Endothelial cell (in vitro differentiated cells): ENCODE results near the gene UBC. TPM values are rescaled to one million over a fixed set of nuclear protein-coding genes. Genes with fewer than 3 reads are reported as not detected.
A peak's percentile ranks its signal among the peaks of the same experiment; 100 is the strongest.

Source experiments
- DNase-seq: peaks from one replicate; pipeline ENCODE4 v3.0.0; 2021; ENCODE audit warnings: low spot score
- H3K27ac Mint-ChIP-seq: one replicate; pipeline ENCODE4 v1.8.0; 2021; ENCODE audit warnings: mixed read lengths, inconsistent platforms; ENCODE audit not compliant: unreplicated experiment
- H3K27me3 Mint-ChIP-seq: one replicate; pipeline ENCODE4 v1.8.0; 2021; ENCODE audit warnings: mild to moderate bottlenecking, moderate library complexity, mixed read lengths, inconsistent platforms; ENCODE audit not compliant: unreplicated experiment
- H3K36me3 Mint-ChIP-seq: one replicate; pipeline ENCODE4 v1.8.0; 2021; ENCODE audit warnings: mild to moderate bottlenecking, low read depth, mixed read lengths, inconsistent platforms; ENCODE audit not compliant: unreplicated experiment
- H3K4me1 Mint-ChIP-seq: one replicate; pipeline ENCODE4 v1.8.0; 2021; ENCODE audit warnings: mild to moderate bottlenecking, mixed read lengths, inconsistent platforms; ENCODE audit not compliant: unreplicated experiment
- H3K4me3 Mint-ChIP-seq: one replicate; pipeline ENCODE4 v1.8.0; 2021; ENCODE audit warnings: mild to moderate bottlenecking, mixed read lengths, inconsistent platforms; ENCODE audit not compliant: unreplicated experiment
- H3K9me3 Mint-ChIP-seq: one replicate; pipeline ENCODE4 v1.8.0; 2021; ENCODE audit warnings: mixed read lengths, inconsistent platforms; ENCODE audit not compliant: unreplicated experiment
- CTCF ChIP-seq: fragments of 200-600 bp; sonication (generic); IDR thresholded peaks from one replicate; pipeline ENCODE4 v1.5.0; 2021; ENCODE audit warnings: antibody characterized with exemption; ENCODE audit not compliant: unreplicated experiment
- long read RNA-seq: library from polyadenylated mRNA; unstranded; transcript quantifications from one replicate; pipeline ENCODE4 v2.0.0, GENCODE V29; 2020; ENCODE audit not compliant: unreplicated experiment
- total RNA-seq: library from RNA; stranded (reverse); fragmentation: NEBNext Ultra II Directional; extraction: Animal tissue kit (Norgen Biotek cat#: 25700); gene quantifications from one replicate; pipeline ENCODE4 v1.2.1, GENCODE V29; 2021; ENCODE audit not compliant: unreplicated experiment

The UBC gene
- 765 TPM for total RNA-seq
- long read RNA-seq, transcript UBC-205 (1 exons, 3,745 nt), result minor isoform, 135 of 681 reads
- long read RNA-seq, transcript UBC-201 (2 exons, 2,688 nt), result major isoform, 536 of 681 reads
- long read RNA-seq, partial matches to known transcripts, result 1 of 681 reads
- long read RNA-seq, other reads (novel, unspliced or antisense), result 7 of 681 reads

GRCh38 chr12:124914392-124915238 lies at the start of gene UBC:
TSS of gene UBC (minus strand) at chr12:124914650. CDS start at chr12:124913771, 879 bp downstream.
- Mint-ChIP-seq H3K27ac (peak within 1 kb of the TSS; percentile 100), H3K9me3 (no peaks in the 10 kb centered on the region), H3K4me3 (peak within 1 kb of the TSS; percentile 100), H3K4me1 (peaks cover 64% of the 10 kb centered on the region), H3K36me3 (peaks cover 37% of the 10 kb centered on the region), H3K27me3 (peaks cover 37% of the 10 kb centered on the region)
- no peak for TF ChIP-seq CTCF
- DNase-seq, result peak; percentile 87

- peaks cover 13% of the 10 kb centered on the region for H3K36me3 Mint-ChIP-seq
- DNase-seq, result no peak
- H3K9me3 Mint-ChIP-seq, result no peaks in the 10 kb centered on the region
- H3K27me3 Mint-ChIP-seq, result no peaks in the 10 kb centered on the region
- H3K4me3 Mint-ChIP-seq, result peak overlapping the region; percentile 73
- no peaks in the 10 kb centered on the region for H3K4me1 Mint-ChIP-seq
- H3K27ac Mint-ChIP-seq, result no peak overlapping the region
- TF ChIP-seq CTCF, result no peak
These were observed 48.8 kb upstream of the UBC start for GRCh38 chr12:124963211-124963610.

GRCh38 chr12:124961055-124961454 lies 46.6 kb upstream of the UBC start:
- H3K36me3 Mint-ChIP-seq, result peaks cover 8% of the 10 kb centered on the region

GRCh38 chr12:124956571-124956970 lies 42.1 kb upstream of the UBC start:
- Mint-ChIP-seq H3K27me3 (no peaks in the 10 kb centered on the region), H3K36me3 (peaks cover 4% of the 10 kb centered on the region), H3K9me3 (no peaks in the 10 kb centered on the region), H3K4me1 (peaks cover 5% of the 10 kb centered on the region), H3K4me3 (no peak overlapping the region), H3K27ac (no peak overlapping the region)
- no peak for TF ChIP-seq CTCF
- DNase-seq, result no peak

More at GRCh38 chr12:124961055-124961454, 46.6 kb upstream of the UBC start:
- TF ChIP-seq CTCF, result no peak
- Mint-ChIP-seq H3K4me1 (no peaks in the 10 kb centered on the region), H3K27me3 (no peaks in the 10 kb centered on the region), H3K4me3 (no peak overlapping the region), H3K9me3 (no peaks in the 10 kb centered on the region), H3K27ac (no peak overlapping the region)
- DNase-seq, result no peak

- H3K36me3 Mint-ChIP-seq, result peaks cover 8% of the 10 kb centered on the region
- DNase-seq, result no peak
- H3K27me3 Mint-ChIP-seq, result peaks cover 3% of the 10 kb centered on the region
- H3K4me3 Mint-ChIP-seq, result no peak overlapping the region
- peaks cover 9% of the 10 kb centered on the region for H3K4me1 Mint-ChIP-seq
- H3K27ac Mint-ChIP-seq, result no peak overlapping the region
- TF ChIP-seq CTCF, result no peak
- H3K9me3 Mint-ChIP-seq, result no peaks in the 10 kb centered on the region
These were observed 40.3 kb upstream of the UBC start for GRCh38 chr12:124954771-124955170.
